NCI-H146 (cell line): ENCODE results near the gene WASHC4.
"Not testable (repeated sequence)": the region's sequence is repeated elsewhere in the genome, so short reads cannot be mapped to it uniquely, and the experiment has no call there.

Experiments
- DNase-seq: peaks from one replicate; lab custom pipeline; 2025; lab: John Stamatoyannopoulos, UW

WASHC4 gene

DNA sequence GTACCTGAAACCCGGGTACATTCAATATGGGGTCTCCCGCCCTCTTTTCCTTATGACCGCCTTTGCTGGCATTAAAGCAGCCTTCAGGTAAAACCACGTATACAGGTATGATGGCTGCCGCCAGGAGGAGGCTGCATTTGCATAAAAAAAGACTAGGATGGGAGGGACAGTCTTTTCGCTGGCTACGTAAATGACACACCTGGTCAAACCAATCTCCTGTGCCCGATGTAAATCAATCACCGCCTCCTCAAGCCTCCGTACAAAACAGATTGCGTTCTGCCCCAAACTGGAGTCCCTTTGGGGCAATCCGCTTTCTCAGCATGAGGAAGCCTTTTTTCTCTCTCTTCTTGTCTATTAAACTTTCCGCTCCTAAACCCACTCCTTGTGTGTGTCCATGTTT lies 15.2 kb upstream of the WASHC4 start:
- peak; percentile 94 for DNase-seq

DNA sequence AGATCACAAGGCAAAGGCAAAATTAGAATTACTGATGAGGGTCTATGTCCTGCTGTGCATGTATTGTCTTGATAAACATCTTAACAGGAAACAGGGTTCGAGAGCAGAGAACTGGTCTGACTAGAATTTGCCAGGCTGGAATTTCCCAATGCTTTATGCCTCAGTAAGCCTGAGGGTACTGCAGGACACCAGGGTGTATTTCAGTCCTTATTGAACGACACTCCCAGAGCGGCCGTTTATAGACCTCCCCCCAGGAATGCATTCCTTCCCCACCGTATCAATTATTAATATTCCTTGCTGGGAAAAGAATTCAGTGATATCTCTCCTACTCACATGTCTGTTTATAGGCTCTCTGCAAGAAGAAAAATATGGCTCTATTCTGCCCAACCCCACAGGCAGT lies 12.2 kb upstream of the WASHC4 start:
- DNase-seq = not testable (repeated sequence)

- no peak for DNase-seq
These were observed 8.2 kb upstream of the WASHC4 start for GRCh38 chr12:105099356-105099755.

DNA sequence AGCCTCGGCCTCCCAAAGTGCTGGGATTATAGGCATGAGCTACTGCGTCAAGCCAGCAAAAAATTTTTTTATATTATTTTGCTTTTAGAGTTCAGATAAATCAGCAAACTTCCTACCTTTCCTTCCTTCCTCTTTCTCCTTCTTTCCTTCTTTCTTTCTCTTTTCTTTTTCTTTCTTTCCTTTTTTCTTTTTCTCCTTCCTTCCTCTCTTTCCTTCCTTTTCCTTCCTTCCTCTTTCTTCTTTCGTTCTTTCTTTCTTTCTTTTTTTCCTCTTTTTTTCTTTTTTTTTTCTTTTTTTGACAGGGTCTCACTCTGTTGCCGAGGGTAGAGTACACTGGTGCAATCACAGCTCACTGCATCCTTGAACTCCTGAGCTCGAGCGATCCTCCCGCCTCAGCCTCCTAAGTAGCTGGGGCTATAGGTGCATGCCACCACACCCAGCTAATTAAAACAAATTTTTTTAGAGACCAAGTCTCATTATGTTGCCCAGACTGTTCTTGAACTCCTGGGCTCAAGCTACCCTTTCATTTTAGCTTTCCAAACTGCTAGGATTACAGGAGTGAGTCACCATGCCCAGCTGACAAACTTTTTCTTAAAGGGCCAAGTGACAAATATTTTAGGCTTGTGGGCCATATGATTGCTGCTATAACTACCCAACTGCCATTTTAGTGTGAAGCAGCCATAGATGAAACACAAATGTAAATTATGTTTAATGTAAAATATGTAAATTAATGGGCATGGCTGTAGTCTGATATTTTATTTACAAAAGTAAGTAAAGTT lies 7.1 kb upstream of the WASHC4 start:
- DNase-seq = no peak

DNA sequence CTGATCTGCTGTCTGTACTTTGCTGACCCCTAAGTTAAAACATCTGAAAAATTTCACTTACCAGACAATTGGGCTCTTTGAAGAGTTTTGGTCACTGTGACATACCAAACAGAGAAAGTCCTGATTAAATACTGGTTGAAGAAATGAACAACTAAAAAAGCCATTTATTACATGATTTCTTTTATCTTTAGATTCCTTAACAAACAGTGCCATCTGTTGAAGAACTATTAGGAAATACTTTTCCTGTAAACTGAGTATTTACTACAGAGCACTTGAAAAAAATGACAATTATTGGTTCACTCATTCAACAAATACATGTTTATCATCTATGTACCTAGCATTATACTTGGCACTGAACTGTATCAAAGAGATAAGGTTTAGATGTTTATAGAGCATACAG lies 6.5 kb upstream of the WASHC4 start:
- no peak for DNase-seq

GRCh38 chr12:105102673-105103072 lies 4.9 kb upstream of the WASHC4 start:
- DNase-seq = no peak

DNA sequence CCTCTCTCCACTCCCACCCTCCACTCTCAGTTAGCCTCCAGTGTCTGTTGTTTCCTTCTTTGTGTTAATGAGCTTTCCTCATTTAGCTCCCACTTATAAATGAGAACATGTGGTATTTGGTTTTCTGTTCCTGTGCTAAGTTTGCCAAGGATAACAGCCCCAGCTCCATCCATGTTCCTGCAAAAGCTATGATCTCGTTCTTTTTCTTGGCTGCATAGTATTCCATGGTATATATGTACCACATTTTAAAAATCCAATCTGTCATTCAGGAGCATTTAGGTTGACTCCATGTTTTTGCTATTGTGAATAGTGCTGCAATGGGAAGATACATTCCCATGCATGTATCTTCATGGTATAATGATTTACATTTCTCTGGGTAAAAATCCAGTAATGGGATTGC lies 2.8 kb upstream of the WASHC4 start:
- no peak for DNase-seq

GRCh38 chr12:105106621-105107020 lies 910 bp upstream of the WASHC4 start:
- DNase-seq = no peak

DNA sequence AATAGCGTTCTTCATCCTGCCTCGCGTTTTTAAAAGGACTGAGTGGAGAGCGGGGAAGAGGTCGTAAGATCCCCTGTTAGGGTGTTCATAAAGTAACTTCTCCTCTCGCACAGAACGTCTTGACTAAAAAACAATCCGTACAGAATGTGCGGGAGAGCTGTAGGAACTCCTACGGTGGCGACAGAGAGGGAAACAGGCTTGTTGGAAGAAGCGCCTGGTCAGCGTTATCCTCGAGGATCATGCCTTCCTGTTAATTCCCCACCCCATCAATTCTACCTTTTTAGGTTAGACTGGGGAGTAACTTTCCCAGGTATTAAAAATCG lies 399 bp upstream of the WASHC4 start:
- DNase-seq = peak; percentile 68

- DNase-seq = no peak
These were observed 2.1 kb downstream of the WASHC4 start for GRCh38 chr12:105109465-105110212.

GRCh38 chr12:105110851-105111250 lies 3.3 kb downstream of the WASHC4 start:
- no peak for DNase-seq

DNA sequence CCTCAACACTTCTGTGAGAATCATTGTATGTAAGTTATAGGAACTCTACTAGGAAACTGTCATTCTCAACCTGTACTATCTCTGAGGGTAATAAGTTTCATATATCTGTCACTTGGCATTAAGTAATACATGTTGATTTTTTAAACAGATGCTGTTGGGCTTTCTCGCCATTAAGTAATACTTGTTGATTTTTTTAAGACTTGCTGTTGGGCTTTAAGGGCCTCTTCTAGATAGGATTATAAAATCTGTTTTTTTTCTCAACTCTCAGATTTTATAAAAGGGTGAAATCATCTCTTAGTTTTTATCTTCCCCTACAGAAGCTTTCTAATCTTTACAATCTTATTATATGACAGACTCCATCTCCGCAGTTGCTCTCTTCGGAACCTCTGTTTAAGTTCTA lies 5.6 kb downstream of the WASHC4 start:
- DNase-seq = no peak

DNA sequence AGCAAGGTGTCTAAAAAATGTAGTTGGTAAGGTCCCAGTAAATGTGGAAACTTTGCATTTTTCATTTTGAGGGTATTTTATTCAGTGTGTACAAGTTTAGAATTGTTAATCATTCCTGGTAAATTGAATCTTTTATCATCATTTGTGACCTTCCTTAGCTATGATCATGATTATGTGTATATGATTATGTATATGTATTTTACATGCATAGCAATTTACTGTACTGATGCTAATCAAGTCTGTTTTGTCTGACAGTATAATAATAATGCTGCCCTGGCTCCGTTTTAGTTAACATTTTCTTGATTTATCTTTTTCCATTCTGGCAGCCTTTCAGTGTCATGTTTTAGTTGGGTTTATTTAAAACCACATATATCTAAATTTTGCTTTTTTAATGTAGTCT lies 9.4 kb downstream of the WASHC4 start:
- no peak for DNase-seq

DNA sequence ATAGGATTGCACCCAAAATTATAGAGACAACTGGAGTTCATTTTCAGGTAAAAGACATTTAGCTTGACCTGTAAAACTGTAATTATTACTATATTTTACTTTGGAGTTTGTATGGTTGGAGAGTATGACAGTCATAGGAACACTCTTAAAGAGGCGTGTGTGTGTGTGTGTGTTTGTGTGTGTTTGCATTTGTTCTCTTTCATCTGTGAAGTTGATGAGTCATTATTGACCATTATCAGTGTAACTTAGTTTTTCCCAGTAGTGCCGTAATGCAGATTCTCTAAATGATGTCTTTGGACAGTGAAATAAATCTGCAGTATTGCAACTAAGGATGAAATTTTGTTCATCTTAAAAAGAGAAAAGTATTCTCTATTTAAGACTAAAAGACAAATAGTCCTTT lies 13.0 kb downstream of the WASHC4 start:
- DNase-seq = no peak

DNA sequence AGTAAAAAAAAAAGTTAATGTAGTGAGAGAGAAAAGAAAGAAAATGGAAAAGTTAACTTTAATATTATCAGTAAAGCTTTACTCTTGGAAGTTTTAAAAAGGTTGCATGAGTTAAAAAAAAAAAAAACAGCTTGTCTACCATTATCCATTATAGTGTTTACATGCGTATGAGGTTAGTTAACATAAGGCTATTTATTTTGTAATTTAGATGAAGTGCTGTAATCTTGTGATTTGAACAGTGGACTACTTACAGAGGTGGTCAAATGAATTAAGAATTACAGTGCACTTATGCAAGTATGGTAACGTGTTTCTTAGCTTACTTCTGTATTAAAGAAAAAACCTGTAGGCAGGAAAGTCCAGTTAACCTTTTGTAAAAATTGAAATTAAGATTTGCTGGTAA lies 30.7 kb downstream of the WASHC4 start:
- no peak for DNase-seq

- no peak for DNase-seq
These were observed 33.9 kb downstream of the WASHC4 start for GRCh38 chr12:105141320-105141922.

DNA sequence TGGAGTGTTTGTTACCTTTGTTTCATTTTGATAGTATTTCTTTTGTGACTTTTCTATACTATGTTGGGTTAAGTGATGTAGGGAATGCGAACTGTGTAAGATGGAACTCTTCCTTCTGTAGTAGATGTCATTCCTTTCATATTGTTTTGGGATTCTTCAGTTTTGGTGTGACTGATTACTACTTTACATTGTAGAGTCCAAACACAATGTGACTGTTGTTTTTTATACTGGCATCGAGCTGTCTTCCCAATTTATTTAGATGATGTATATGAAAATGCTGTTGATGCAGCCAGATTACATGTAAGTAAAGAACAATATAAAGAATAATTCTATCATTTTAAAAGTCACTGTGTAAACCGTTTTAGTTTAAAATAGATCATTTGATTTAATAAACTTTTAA lies 34.7 kb downstream of the WASHC4 start:
- no peak for DNase-seq

DNA sequence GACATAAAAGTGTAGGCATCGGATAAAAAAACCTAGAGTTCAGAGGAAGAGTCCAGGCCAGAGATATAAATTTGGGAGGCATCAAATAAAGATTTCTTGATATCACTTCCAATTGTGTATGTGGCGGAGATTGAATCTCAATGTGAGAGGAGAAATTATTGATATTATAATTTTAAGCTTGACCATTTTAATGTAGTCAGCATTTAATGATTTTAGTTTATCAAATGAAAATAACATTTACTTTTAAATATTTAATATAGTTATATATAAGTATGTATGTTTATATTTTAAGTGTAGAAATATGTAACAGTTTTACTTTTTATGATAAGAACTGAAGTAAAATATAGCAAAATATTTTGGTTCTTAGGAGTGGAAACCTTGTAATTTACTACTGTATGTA lies 48.7 kb downstream of the WASHC4 start:
- no peak for DNase-seq

- DNase-seq = no peak
These were observed 50.1 kb downstream of the WASHC4 start for GRCh38 chr12:105157606-105158005.

GRCh38 chr12:105158876-105159275 lies 51.3 kb downstream of the WASHC4 start:
- DNase-seq = no peak

- no peak for DNase-seq
These were observed 54.6 kb downstream of the WASHC4 start for GRCh38 chr12:105162174-105162573.

DNA sequence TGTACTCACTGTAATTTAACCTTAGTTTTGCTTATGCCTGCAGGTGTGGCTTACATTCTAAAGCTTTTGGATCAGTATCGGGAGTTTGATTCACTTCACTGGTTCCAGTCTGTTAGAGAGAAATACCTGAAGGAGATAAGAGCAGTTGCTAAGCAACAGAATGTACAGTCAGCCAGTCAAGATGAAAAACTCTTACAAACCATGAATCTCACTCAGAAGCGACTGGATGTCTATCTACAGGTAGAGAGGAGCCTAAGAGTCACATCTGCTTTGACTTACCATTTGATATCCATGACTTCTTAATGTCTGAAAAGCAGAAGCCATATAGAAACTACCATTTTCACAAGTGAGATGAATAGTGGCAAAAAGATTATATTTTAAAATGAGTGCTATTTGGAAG lies 56.5 kb downstream of the WASHC4 start:
- peak; percentile 2 for DNase-seq

GRCh38 chr12:105166736-105167135 lies 59.2 kb downstream of the WASHC4 start:
- no peak for DNase-seq
